WTC11 (cell line): ENCODE results near the gene KATNA1. TPM values are rescaled to one million over a fixed set of nuclear protein-coding genes. Genes with fewer than 3 reads are reported as not detected.

Experiments used
- ATAC-seq: fragments of 200-7000 bp; cut with Tn5 transposase; 2 replicates; pipeline ENCODE4 v1.10.0; 2021; ENCODE audit warnings: mild to moderate bottlenecking, moderate library complexity
- CTCF ChIA-PET: fragments of 300-600 bp; sonication (Branson Sonifier 250); formaldehyde crosslinking; loops from one replicate; lab custom pipeline; 2021; ENCODE audit warnings: antibody characterized with exemption; lab: Charles Lee
- POLR2A ChIA-PET: fragments of 350-600 bp; sonication (Branson Sonifier 250); formaldehyde crosslinking; loops from one replicate; lab custom pipeline; 2021; ENCODE audit warnings: antibody characterized with exemption; lab: Charles Lee
- DNase-seq: peaks from one replicate; pipeline ENCODE4 v3.0.0; 2021; ENCODE audit warnings: low spot score
- H3K27ac Mint-ChIP-seq: 2 replicates; pipeline ENCODE4 v1.8.0; 2021; ENCODE audit warnings: mixed read lengths
- H3K27me3 Mint-ChIP-seq: 2 replicates; pipeline ENCODE4 v1.8.0; 2021; ENCODE audit warnings: low read depth, mild to moderate bottlenecking, moderate library complexity, mixed read lengths
- H3K36me3 Mint-ChIP-seq: 2 replicates; pipeline ENCODE4 v1.8.0; 2021; ENCODE audit warnings: mixed read lengths
- H3K4me1 Mint-ChIP-seq: 2 replicates; pipeline ENCODE4 v1.8.0; 2022; ENCODE audit warnings: mixed read lengths
- H3K4me3 Mint-ChIP-seq: 2 replicates; pipeline ENCODE4 v1.8.0; 2021; ENCODE audit warnings: mild to moderate bottlenecking, moderate library complexity, mixed read lengths
- H3K9me3 Mint-ChIP-seq: 2 replicates; pipeline ENCODE4 v1.8.0; 2021; ENCODE audit warnings: mixed read lengths
- ATF1 ChIP-seq: sonication (generic); formaldehyde crosslinking; IDR thresholded peaks from 2 replicates; pipeline ENCODE4 v1.8.1; 2023; ENCODE audit warnings: mild to moderate bottlenecking, moderate library complexity, missing genetic modification reagents
- CBFB ChIP-seq: sonication (generic); formaldehyde crosslinking; IDR thresholded peaks from 2 replicates; pipeline ENCODE4 v1.8.1; 2022; ENCODE audit warnings: mild to moderate bottlenecking, low read depth, missing genetic modification reagents
- CREM ChIP-seq: sonication (generic); formaldehyde crosslinking; IDR thresholded peaks from 2 replicates; pipeline ENCODE4 v1.8.1; 2022; ENCODE audit warnings: mild to moderate bottlenecking, missing genetic modification reagents, moderate library complexity
- ETV6 ChIP-seq: sonication (generic); formaldehyde crosslinking; IDR thresholded peaks from 2 replicates; pipeline ENCODE4 v1.8.1; 2022; ENCODE audit warnings: mild to moderate bottlenecking, missing genetic modification reagents
- FOXK1 ChIP-seq: sonication (generic); formaldehyde crosslinking; IDR thresholded peaks from 2 replicates; pipeline ENCODE4 v1.8.0; 2022; ENCODE audit warnings: mild to moderate bottlenecking, moderate library complexity, missing genetic modification reagents
- GABPB1 ChIP-seq: sonication (generic); formaldehyde crosslinking; IDR thresholded peaks from 2 replicates; pipeline ENCODE4 v1.8.1; 2023; ENCODE audit warnings: mild to moderate bottlenecking, missing genetic modification reagents
- GRHL2 ChIP-seq: fragments of 250-450 bp; sonication (Bioruptor Pico); IDR thresholded peaks from 2 replicates; pipeline ENCODE4 v1.8.0; 2022; ENCODE audit warnings: mild to moderate bottlenecking, moderate library complexity; ENCODE audit not compliant: insufficient replicate concordance, severe bottlenecking
- JAZF1 ChIP-seq: fragments of 250-450 bp; sonication (Bioruptor Pico); IDR thresholded peaks from 2 replicates; pipeline ENCODE4 v1.9.0; 2021; ENCODE audit warnings: moderate library complexity, mild to moderate bottlenecking, inconsistent platforms
- NFE2L1 ChIP-seq: sonication (generic); formaldehyde crosslinking; IDR thresholded peaks from 2 replicates; pipeline ENCODE4 v1.8.1; 2023; ENCODE audit warnings: missing genetic modification reagents
- PRRX2 ChIP-seq: fragments of 250-450 bp; sonication (Bioruptor Pico); IDR thresholded peaks from 2 replicates; pipeline ENCODE4 v1.8.0; 2021; ENCODE audit warnings: mild to moderate bottlenecking
- RELA ChIP-seq: sonication (generic); formaldehyde crosslinking; IDR thresholded peaks from 2 replicates; pipeline ENCODE4 v1.8.1; 2022; ENCODE audit warnings: missing genetic modification reagents, mild to moderate bottlenecking, borderline replicate concordance
- TEAD1 ChIP-seq: sonication (generic); formaldehyde crosslinking; IDR thresholded peaks from 2 replicates; pipeline ENCODE4 v1.8.0; 2022; ENCODE audit warnings: mild to moderate bottlenecking, missing genetic modification reagents
- TEAD4 ChIP-seq: sonication (generic); formaldehyde crosslinking; IDR thresholded peaks from 2 replicates; pipeline ENCODE4 v1.8.0; 2022; ENCODE audit warnings: mild to moderate bottlenecking, missing genetic modification reagents
- ZBTB43 ChIP-seq: sonication (generic); formaldehyde crosslinking; IDR thresholded peaks from 2 replicates; pipeline ENCODE4 v1.8.1; 2023; ENCODE audit warnings: mild to moderate bottlenecking, missing genetic modification reagents
- ZNF121 ChIP-seq: sonication (generic); formaldehyde crosslinking; IDR thresholded peaks from 2 replicates; pipeline ENCODE4 v1.8.0; 2023; ENCODE audit warnings: missing genetic modification reagents
- ZNF138 ChIP-seq: sonication (generic); formaldehyde crosslinking; conservative IDR thresholded peaks from 2 replicates; pipeline ENCODE4 v1.8.1; 2022; ENCODE audit warnings: mild to moderate bottlenecking, moderate library complexity, missing genetic modification reagents
- ZNF219 ChIP-seq: sonication (generic); formaldehyde crosslinking; IDR thresholded peaks from 2 replicates; pipeline ENCODE4 v1.8.0; 2023; ENCODE audit warnings: missing genetic modification reagents, mild to moderate bottlenecking, borderline replicate concordance
- ZNF423 ChIP-seq: fragments of 250-450 bp; sonication (Bioruptor Pico); IDR thresholded peaks from 2 replicates; pipeline ENCODE4 v2.1.2; 2022; ENCODE audit warnings: mild to moderate bottlenecking, moderate library complexity
- total RNA-seq: library from RNA; stranded (reverse); gene quantifications from 3 replicates; pipeline ENCODE4 v1.2.3, GENCODE V29; 2021
- TF ChIP-seq, protein P1 (sequence below): sonication (generic); formaldehyde crosslinking; IDR thresholded peaks from 2 replicates; pipeline ENCODE4 v1.8.0; 2023; ENCODE audit warnings: mild to moderate bottlenecking, missing genetic modification reagents
- TF ChIP-seq, protein P2 (sequence below): fragments of 250-450 bp; sonication (Bioruptor Pico); IDR thresholded peaks from 2 replicates; pipeline ENCODE4 v1.9.0; 2021; ENCODE audit warnings: moderate library complexity, mild to moderate bottlenecking, inconsistent platforms, borderline replicate concordance

KATNA1 gene
- total RNA-seq, 1 experiment from 2014 or later, result 18.1 TPM

DNA sequence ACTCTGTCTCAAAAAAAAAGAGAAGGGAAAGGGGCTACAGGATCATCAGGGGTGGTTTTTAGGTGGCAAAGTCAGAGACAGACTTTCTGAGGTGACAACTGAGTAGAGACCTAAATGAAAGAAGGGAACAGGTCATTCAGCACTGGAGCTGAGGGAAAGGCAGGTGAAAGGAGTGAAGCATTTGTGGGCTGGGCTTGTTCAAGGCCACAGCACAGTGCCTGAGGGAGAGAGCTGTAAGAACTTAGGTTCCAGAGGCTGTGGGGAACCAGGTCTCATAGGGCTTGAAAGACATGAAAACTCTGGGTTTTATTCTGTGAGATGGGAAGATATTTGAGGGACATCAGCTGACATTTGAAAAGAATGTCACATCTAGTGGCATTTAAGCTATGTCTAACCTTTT lies 20.8 kb downstream of the KATNA1 start (continued):
- no peak for TF ChIP-seq ETV6 (CRISPR knock-in tag)

GRCh38 chr6:149615805-149616204 lies 32.7 kb downstream of the KATNA1 start:
- Mint-ChIP-seq H3K9me3 (peaks cover 13% of the 10 kb centered on the region), H3K27me3 (no peaks in the 10 kb centered on the region), H3K4me3 (no peak overlapping the region), H3K4me1 (no peaks in the 10 kb centered on the region), H3K27ac (no peak overlapping the region), H3K36me3 (peaks cover 30% of the 10 kb centered on the region)
- ChIA-PET POLR2A (no interaction called here), CTCF (no interaction called here)
- TF ChIP-seq PRRX2 (CRISPR knock-in tag) (no peak), ATF1 (CRISPR knock-in tag) (no peak), TEAD4 (CRISPR knock-in tag) (no peak), TEAD1 (CRISPR knock-in tag) (no peak), JAZF1 (CRISPR knock-in tag) (no peak), GRHL2 (CRISPR knock-in tag) (no peak), ZNF423 (CRISPR knock-in tag) (no peak), GABPB1 (CRISPR knock-in tag) (no peak), CREM (CRISPR knock-in tag) (no peak), NFE2L1 (CRISPR knock-in tag) (no peak)
- TF ChIP-seq, protein P1, sequence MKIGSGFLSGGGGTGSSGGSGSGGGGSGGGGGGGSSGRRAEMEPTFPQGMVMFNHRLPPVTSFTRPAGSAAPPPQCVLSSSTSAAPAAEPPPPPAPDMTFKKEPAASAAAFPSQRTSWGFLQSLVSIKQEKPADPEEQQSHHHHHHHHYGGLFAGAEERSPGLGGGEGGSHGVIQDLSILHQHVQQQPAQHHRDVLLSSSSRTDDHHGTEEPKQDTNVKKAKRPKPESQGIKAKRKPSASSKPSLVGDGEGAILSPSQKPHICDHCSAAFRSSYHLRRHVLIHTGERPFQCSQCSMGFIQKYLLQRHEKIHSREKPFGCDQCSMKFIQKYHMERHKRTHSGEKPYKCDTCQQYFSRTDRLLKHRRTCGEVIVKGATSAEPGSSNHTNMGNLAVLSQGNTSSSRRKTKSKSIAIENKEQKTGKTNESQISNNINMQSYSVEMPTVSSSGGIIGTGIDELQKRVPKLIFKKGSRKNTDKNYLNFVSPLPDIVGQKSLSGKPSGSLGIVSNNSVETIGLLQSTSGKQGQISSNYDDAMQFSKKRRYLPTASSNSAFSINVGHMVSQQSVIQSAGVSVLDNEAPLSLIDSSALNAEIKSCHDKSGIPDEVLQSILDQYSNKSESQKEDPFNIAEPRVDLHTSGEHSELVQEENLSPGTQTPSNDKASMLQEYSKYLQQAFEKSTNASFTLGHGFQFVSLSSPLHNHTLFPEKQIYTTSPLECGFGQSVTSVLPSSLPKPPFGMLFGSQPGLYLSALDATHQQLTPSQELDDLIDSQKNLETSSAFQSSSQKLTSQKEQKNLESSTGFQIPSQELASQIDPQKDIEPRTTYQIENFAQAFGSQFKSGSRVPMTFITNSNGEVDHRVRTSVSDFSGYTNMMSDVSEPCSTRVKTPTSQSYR (CRISPR knock-in tag), result no peak
- DNase-seq (no peak), ATAC-seq (no peak)

DNA sequence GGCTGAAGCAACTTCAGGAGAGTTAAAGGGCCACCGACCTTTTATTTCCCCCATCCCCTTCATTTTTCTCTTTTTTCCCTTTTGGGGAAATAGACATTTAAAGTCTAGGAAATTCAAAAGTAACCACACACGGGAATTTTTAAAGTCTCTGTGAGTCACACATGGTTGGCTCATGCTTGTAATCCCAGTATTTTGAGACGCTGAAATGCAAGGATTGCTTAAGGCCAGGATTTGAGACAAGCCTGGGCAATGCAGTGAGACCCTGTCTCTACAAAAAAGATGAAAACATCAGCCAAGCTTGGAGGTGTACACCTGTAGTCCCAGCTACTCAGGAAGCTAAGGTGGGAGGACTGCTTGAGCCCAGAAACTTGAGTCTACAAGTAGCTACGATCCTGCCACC lies 34.2 kb downstream of the KATNA1 start:
- H3K27ac Mint-ChIP-seq, result no peak overlapping the region
- CTCF ChIA-PET, result no interaction called here
- TF ChIP-seq TEAD4 (CRISPR knock-in tag) (no peak), CREM (CRISPR knock-in tag) (no peak), CBFB (CRISPR knock-in tag) (no peak), ZNF121 (peak; percentile 89)
- peaks cover 13% of the 10 kb centered on the region for H3K9me3 Mint-ChIP-seq
- no peaks in the 10 kb centered on the region for H3K4me1 Mint-ChIP-seq
- POLR2A ChIA-PET, result no interaction called here
- no peak for DNase-seq
- H3K27me3 Mint-ChIP-seq, result no peaks in the 10 kb centered on the region
- peaks cover 20% of the 10 kb centered on the region for H3K36me3 Mint-ChIP-seq
- no peak for ATAC-seq
- H3K4me3 Mint-ChIP-seq, result no peak overlapping the region

DNA sequence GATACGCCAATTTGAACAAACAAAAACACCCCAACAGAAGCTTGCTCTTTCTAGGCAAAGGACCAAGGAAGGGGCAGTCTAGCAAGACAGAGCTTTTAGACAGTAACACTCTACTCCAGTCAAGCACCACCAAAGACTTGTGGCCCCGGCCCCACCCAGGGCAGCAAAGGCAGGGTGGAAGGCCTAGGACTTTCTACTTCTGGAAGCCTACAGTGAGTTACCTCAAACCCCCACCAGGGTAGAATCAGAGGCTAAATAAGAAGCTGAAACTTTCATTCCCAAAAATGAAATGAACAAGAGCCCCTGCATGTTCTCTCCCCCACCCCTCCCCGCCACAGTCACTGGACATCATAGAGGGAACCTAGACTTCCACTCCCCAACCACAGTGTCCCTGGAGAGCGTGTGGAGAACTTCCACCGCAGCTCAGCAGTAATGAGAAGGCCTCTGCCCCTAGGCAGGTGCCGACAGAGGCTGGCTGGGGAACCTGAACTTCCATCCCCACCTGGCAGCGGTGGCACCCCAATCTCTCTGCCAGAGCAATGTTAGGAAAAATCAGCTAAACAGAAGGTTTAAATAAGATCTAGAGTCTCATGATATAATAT lies 40.0 kb downstream of the KATNA1 start:
- ChIA-PET CTCF (interaction anchor here (1.5 kb wide), 1 partner anchor 52 kb away, joined by 5 read pairs; no protein-coding TSS in a partner anchor), POLR2A (no interaction called here)
- H3K4me3 Mint-ChIP-seq, result no peak overlapping the region
- DNase-seq, result no peak
- H3K36me3 Mint-ChIP-seq, result peaks cover 9% of the 10 kb centered on the region
- no peak overlapping the region for H3K27ac Mint-ChIP-seq
- no peaks in the 10 kb centered on the region for H3K27me3 Mint-ChIP-seq
- ATAC-seq, result peak; percentile 39; the same call in 1 of the 2 replicates
- no peaks in the 10 kb centered on the region for H3K4me1 Mint-ChIP-seq
- TF ChIP-seq, protein P2, sequence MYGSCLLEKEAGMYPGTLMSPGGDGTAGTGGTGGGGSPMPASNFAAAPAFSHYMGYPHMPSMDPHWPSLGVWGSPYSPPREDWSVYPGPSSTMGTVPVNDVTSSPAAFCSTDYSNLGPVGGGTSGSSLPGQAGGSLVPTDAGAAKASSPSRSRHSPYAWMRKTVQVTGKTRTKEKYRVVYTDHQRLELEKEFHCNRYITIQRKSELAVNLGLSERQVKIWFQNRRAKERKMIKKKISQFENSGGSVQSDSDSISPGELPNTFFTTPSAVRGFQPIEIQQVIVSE (CRISPR knock-in tag), result no peak
- TF ChIP-seq RELA, result no peak
- TF ChIP-seq ZNF138, result no peak
- TF ChIP-seq ZBTB43 (CRISPR knock-in tag), result no peak
- TF ChIP-seq FOXK1 (CRISPR knock-in tag), result no peak
- no peak for TF ChIP-seq ZNF219 (CRISPR knock-in tag)
- H3K9me3 Mint-ChIP-seq, result peaks cover 9% of the 10 kb centered on the region
